Testis (tissue), 2 donors: Measurements from ENCODE around the gene TRIM63.

Source experiments
- CTCF ChIP-seq, 3 experiments: fragments of 450-650 bp in 2 of 3; fragments of 200-600 bp in 1 of 3; sonication (generic) in 1 of 3; IDR thresholded peaks; one replicate each; pipeline ENCODE4 v1.5.1; 2016 to 2019; ENCODE audit warnings: antibody characterized with exemption in 3 of 3, mild to moderate bottlenecking in 2 of 3, moderate library complexity in 1 of 3
- POLR2A ChIP-seq: fragments of 450-650 bp; IDR thresholded peaks from one replicate; pipeline ENCODE4 v1.6.1; 2017; ENCODE audit warnings: antibody characterized with exemption, mild to moderate bottlenecking, moderate library complexity

- no peak for TF ChIP-seq POLR2A
- no peak for TF ChIP-seq CTCF (IDR thresholded peaks at IDR 0.05)
Measured at GRCh38 chr1:26083208-26083607, 15.8 kb upstream of the TRIM63 start.
